Natural killer cell (primary cell): Measurements from ENCODE around the gene SLC1A7. TPM values are rescaled to one million over a fixed set of nuclear protein-coding genes. Genes with fewer than 3 reads are reported as not detected.

Experiments used
- ATAC-seq, 3 donors: fragments of 150-1000 bp in 2 of 3; fragments of 200-7000 bp in 1 of 3; cut with Tn5 transposase; 1 replicate in 1 of 3; 2 replicates in 2 of 3; pipeline ENCODE4 v1.10.0; 2021; ENCODE audit warnings: mild to moderate bottlenecking in 2 of 3, moderate library complexity in 2 of 3
- DNase-seq, 2 donors: peaks; one replicate each; pipeline versions ENCODE4 v3.0.0 to v3.0.0-alpha.2; 2013 to 2021; ENCODE audit warnings: mixed read lengths in 1 of 2
- H3K27ac ChIP-seq: one replicate; pipeline ENCODE4 v1.5.1; 2013; ENCODE audit warnings: mild to moderate bottlenecking, low read length
- H3K27me3 ChIP-seq: one replicate; pipeline ENCODE4 v1.6.1; 2013; ENCODE audit warnings: low read length; ENCODE audit not compliant: control insufficient read depth, insufficient read depth
- H3K36me3 ChIP-seq: one replicate; pipeline ENCODE4 v1.6.1; 2013; ENCODE audit warnings: low read length; ENCODE audit not compliant: control insufficient read depth, insufficient read depth
- H3K4me1 ChIP-seq: one replicate; pipeline ENCODE4 v1.6.1; 2013; ENCODE audit warnings: low read length; ENCODE audit not compliant: control insufficient read depth, insufficient read depth
- H3K4me3 ChIP-seq: one replicate; pipeline ENCODE4 v1.5.1; 2013; ENCODE audit warnings: low read length
- H3K9me3 ChIP-seq: one replicate; pipeline ENCODE4 v1.6.1; 2013; ENCODE audit warnings: low read length; ENCODE audit not compliant: control insufficient read depth, insufficient read depth
- H3K27ac Mint-ChIP-seq, 2 donors: one replicate each; pipeline ENCODE4 v1.8.0; 2022; ENCODE audit warnings: mild to moderate bottlenecking in 2 of 2, mixed read lengths in 2 of 2, moderate library complexity in 1 of 2
- H3K27me3 Mint-ChIP-seq, 2 donors: one replicate each; pipeline ENCODE4 v1.8.0; 2022; ENCODE audit warnings: low read depth in 2 of 2, mixed read lengths in 2 of 2
- H3K36me3 Mint-ChIP-seq: one replicate; pipeline ENCODE4 v1.8.0; 2022; ENCODE audit warnings: mixed read lengths
- H3K4me1 Mint-ChIP-seq, 2 donors: one replicate each; pipeline ENCODE4 v1.8.0; 2022; ENCODE audit warnings: mixed read lengths in 2 of 2
- H3K4me3 Mint-ChIP-seq: one replicate; pipeline ENCODE4 v1.8.0; 2022; ENCODE audit warnings: mild to moderate bottlenecking, moderate library complexity, mixed read lengths
- H3K9me3 Mint-ChIP-seq, 2 donors: one replicate each; pipeline ENCODE4 v1.8.0; 2022; ENCODE audit warnings: mixed read lengths in 2 of 2
- CTCF ChIP-seq: fragments of 200-600 bp; IDR thresholded peaks from one replicate; pipeline ENCODE4 v1.8.0; 2022; ENCODE audit warnings: antibody characterized with exemption
- WGBS: methylation state at CpG from one replicate; pipeline ENCODE4 v1.1.7; 2013; ENCODE audit warnings: missing lambda C conversion rate; ENCODE audit not compliant: insufficient coverage; 5-methylcytosine and 5-hydroxymethylcytosine counted together
- intact Hi-C: fragments of 100-400 bp; cut with micrococcal nuclease; formaldehyde crosslinking; loops from one replicate; pipeline ENCODE4 v1.14.2; 2022
- total RNA-seq, 4 donors: library from RNA; stranded (reverse); fragments of 120-200 nt in 1 of 4; gene quantifications; one replicate each; pipeline versions ENCODE4 v1.2.3 to v1.2.4, GENCODE V29; 2013 to 2022

The SLC1A7 gene
- total RNA-seq, 3 donors from 2014 or later (not counting 1 experiment from before 2014, with no cell fraction given), result 16.0 to 23.9 (median 20.5) TPM

GRCh38 chr1:53125623-53126360, 16.6 kb downstream of the SLC1A7 start:
- Histone ChIP-seq H3K27ac (peak overlapping the region; percentile 64), H3K4me3 (no peak overlapping the region), H3K9me3 (no peaks in the 10 kb centered on the region), H3K27me3 (no peaks in the 10 kb centered on the region), H3K36me3 (no peaks in the 10 kb centered on the region), H3K4me1 (peaks cover 51% of the 10 kb centered on the region)
- no peak for TF ChIP-seq CTCF
- Mint-ChIP-seq H3K9me3 (no peaks in the 10 kb centered on the region), H3K4me3 (peak overlapping the region; percentile 9), H3K27ac (peak overlapping the region; percentile 79 to 87), H3K27me3 (no peaks in the 10 kb centered on the region), H3K36me3 (no peaks in the 10 kb centered on the region), H3K4me1 (peaks cover 39 to 42% of the 10 kb centered on the region in 2 donors)
- 76% methylated on average over 10 of the region's 10 CpGs for WGBS
- DNase-seq (no peak), ATAC-seq (peak in 1 of 3 donors; percentile 41)
- intact Hi-C loops, result no loop called here

GRCh38 chr1:53125122-53125521, 17.3 kb downstream of the SLC1A7 start:
- Mint-ChIP-seq H3K9me3 (no peaks in the 10 kb centered on the region), H3K36me3 (no peaks in the 10 kb centered on the region), H3K4me3 (no peak overlapping the region), H3K27ac (peak overlapping the region; percentile 79 to 87), H3K4me1 (peaks cover 34 to 42% of the 10 kb centered on the region in 2 donors), H3K27me3 (no peaks in the 10 kb centered on the region)
- no peaks in the 10 kb centered on the region for H3K9me3 ChIP-seq
- TF ChIP-seq CTCF, result no peak
- ATAC-seq, result no peak
- peak overlapping the region; percentile 64 for H3K27ac ChIP-seq
- no peaks in the 10 kb centered on the region for H3K27me3 ChIP-seq
- H3K4me3 ChIP-seq, result no peak overlapping the region
- H3K36me3 ChIP-seq, result no peaks in the 10 kb centered on the region
- 87% methylated on average over 6 of the region's 6 CpGs for WGBS
- DNase-seq, result no peak
- intact Hi-C loops, result no loop called here
- peaks cover 45% of the 10 kb centered on the region for H3K4me1 ChIP-seq

GRCh38 chr1:53123453-53124140, 18.8 kb downstream of the SLC1A7 start:
- H3K27me3 ChIP-seq, result no peaks in the 10 kb centered on the region
- H3K4me3 Mint-ChIP-seq, result no peak overlapping the region
- H3K27me3 Mint-ChIP-seq, result no peaks in the 10 kb centered on the region
- no peak for TF ChIP-seq CTCF
- no peak overlapping the region for H3K4me3 ChIP-seq
- H3K4me1 Mint-ChIP-seq, result peaks cover 29 to 37% of the 10 kb centered on the region in 2 donors
- no peaks in the 10 kb centered on the region for H3K36me3 ChIP-seq
- H3K27ac ChIP-seq, result no peak overlapping the region
- H3K36me3 Mint-ChIP-seq, result no peaks in the 10 kb centered on the region
- intact Hi-C loops, result no loop called here
- no peaks in the 10 kb centered on the region for H3K9me3 Mint-ChIP-seq
- 92% methylated on average over 19 of the region's 19 CpGs for WGBS
- DNase-seq, result no peak
- no peak for ATAC-seq
- no peak overlapping the region for H3K27ac Mint-ChIP-seq
- no peaks in the 10 kb centered on the region for H3K9me3 ChIP-seq
- H3K4me1 ChIP-seq, result peaks cover 34% of the 10 kb centered on the region
